HepG2 (cell line): ENCODE data around the gene EMILIN1. TPM values are rescaled to one million over a fixed set of nuclear protein-coding genes. Genes with fewer than 3 reads are reported as not detected.

Experiments
- ATAC-seq: fragments of 200-7000 bp; cut with Tn5 transposase; 3 replicates; pipeline ENCODE4 v1.9.1; 2020; ENCODE audit warnings: mild to moderate bottlenecking, moderate library complexity
- BruUV-seq: library from RNA; stranded (reverse); fragments of 400-500 nt; replicated peaks from 2 replicates; lab custom pipeline; 2021; lab: Mats Ljungman, UMichigan
- CTCF ChIA-PET: fragments of 300-600 bp; formaldehyde crosslinking; extraction: SDS; loops from one replicate; lab custom pipeline; 2021; ENCODE audit warnings: low total read pairs, inconsistent platforms, low intra/inter-chr PET ratio; lab: Yijun Ruan, JAX
- POLR2A ChIA-PET: fragments of 350-600 bp; sonication (Branson Sonifier 250); formaldehyde crosslinking; loops from one replicate; lab custom pipeline; 2020; ENCODE audit warnings: antibody characterized with exemption, inconsistent platforms; lab: Yijun Ruan, JAX
- DNase-seq: peaks from one replicate; pipeline ENCODE4 v3.0.0-alpha.2; 2015; ENCODE audit warnings: low spot score
- FAIRE-seq: peaks from 3 replicates; lab custom pipeline; 2011; peaks lifted over from hg19 to GRCh38; lab: Jason Lieb, UNC
- H2AFZ ChIP-seq: one replicate; pipeline ENCODE4 v1.6.1; 2011; ENCODE audit warnings: low read length, inconsistent platforms
- H3K27ac ChIP-seq: fragments of 300-600 bp; 3 replicates; pipeline ENCODE4 v1.8.0; 2011; ENCODE audit warnings: mixed run types, mild to moderate bottlenecking, mixed read lengths, low read length, inconsistent platforms; ENCODE audit not compliant: insufficient read depth; ENCODE audit errors: extremely low read length
- H3K27me3 ChIP-seq, 2 experiments: fragments of 200-600 bp in 1 of 2; 2 replicates in 1 of 2; 3 replicates in 1 of 2; pipeline versions ENCODE4 v1.6.0 to v1.8.0; 2011; ENCODE audit warnings: low read length in 2 of 2, mild to moderate bottlenecking in 2 of 2, moderate library complexity in 2 of 2, inconsistent platforms in 1 of 2; ENCODE audit not compliant: insufficient read depth in 2 of 2, control insufficient read depth in 1 of 2
- H3K36me3 ChIP-seq, 2 experiments: fragments of 200-600 bp in 1 of 2; replicated peaks in 1 of 2; 2 replicates in 1 of 2; 3 replicates in 1 of 2; pipeline versions ENCODE4 v1.5.1 to v1.8.0; 2011; ENCODE audit warnings: low read length in 2 of 2, inconsistent platforms in 1 of 2; ENCODE audit not compliant: insufficient read depth in 2 of 2, control insufficient read depth in 1 of 2
- H3K4me1 ChIP-seq: 2 replicates; pipeline ENCODE4 v1.5.1; 2012; ENCODE audit warnings: low read length, inconsistent platforms; ENCODE audit not compliant: insufficient read depth
- H3K4me2 ChIP-seq: 2 replicates; pipeline ENCODE4 v1.6.0; 2011; ENCODE audit warnings: low read depth, low read length, inconsistent platforms
- H3K4me3 ChIP-seq, 3 experiments: fragments of 200-600 bp in 1 of 3; sonication (generic), shearing (Covaris generic) in 1 of 3; replicated peaks in 1 of 3; 2 replicates each; pipeline ENCODE4 v1.5.1; 2011 to 2016; ENCODE audit warnings: low read length in 3 of 3, inconsistent platforms in 2 of 3, low read depth in 2 of 3, mild to moderate bottlenecking in 2 of 3, control low read depth in 1 of 3, mixed read lengths in 1 of 3; ENCODE audit not compliant: insufficient read depth in 1 of 3
- H3K79me2 ChIP-seq: one replicate; pipeline ENCODE4 v1.6.1; 2011; ENCODE audit warnings: low read length, inconsistent platforms; ENCODE audit not compliant: insufficient read depth
- H3K9ac ChIP-seq: 2 replicates; pipeline ENCODE4 v1.6.0; 2011; ENCODE audit warnings: mild to moderate bottlenecking, low read depth, low read length, inconsistent platforms; ENCODE audit not compliant: insufficient read depth
- H3K9me3 ChIP-seq: 2 replicates; pipeline ENCODE4 v1.5.1; 2012; ENCODE audit warnings: mild to moderate bottlenecking, low read length
- H4K20me1 ChIP-seq: 2 replicates; pipeline ENCODE4 v1.6.0; 2011; ENCODE audit warnings: inconsistent platforms, mild to moderate bottlenecking, low read length, moderate library complexity; ENCODE audit not compliant: insufficient read depth
- HMG20B ChIP-seq: conservative IDR thresholded peaks from 2 replicates; pipeline ENCODE4 v1.6.1; 2016; ENCODE audit warnings: missing genetic modification reagents, missing compliant biosample characterization
- HOXA5 ChIP-seq: sonication (generic); formaldehyde crosslinking; IDR thresholded peaks from 2 replicates; pipeline ENCODE4 v1.4.0; 2020; ENCODE audit warnings: missing genetic modification reagents
- JDP2 ChIP-seq: sonication (generic); formaldehyde crosslinking; IDR thresholded peaks from 2 replicates; pipeline ENCODE4 v1.8.1; 2022; ENCODE audit warnings: missing genetic modification reagents, borderline replicate concordance
- KLF16 ChIP-seq, 2 experiments: sonication (generic) in 1 of 2; formaldehyde crosslinking in 1 of 2; IDR thresholded peaks; 2 replicates each; pipeline versions ENCODE4 v1.6.1 to v1.8.0; 2016 to 2023; ENCODE audit warnings: missing genetic modification reagents in 2 of 2, missing compliant biosample characterization in 1 of 2
- PAXIP1 ChIP-seq: sonication (generic); formaldehyde crosslinking; conservative IDR thresholded peaks from 2 replicates; pipeline ENCODE4 v1.4.0; 2020; ENCODE audit warnings: mild to moderate bottlenecking, missing genetic modification reagents, moderate library complexity
- RARG ChIP-seq: sonication (generic); formaldehyde crosslinking; IDR thresholded peaks from 2 replicates; pipeline ENCODE4 v1.4.0; 2020; ENCODE audit warnings: low read depth, mild to moderate bottlenecking, missing genetic modification reagents
- TRAFD1 ChIP-seq: sonication (generic); formaldehyde crosslinking; IDR thresholded peaks from 2 replicates; pipeline ENCODE4 v1.5.1; 2020; ENCODE audit warnings: missing genetic modification reagents, mild to moderate bottlenecking, borderline replicate concordance
- USF2 ChIP-seq, 2 experiments: sonication (generic) in 1 of 2; formaldehyde crosslinking in 1 of 2; IDR thresholded peaks; 2 replicates each; pipeline versions ENCODE4 v1.5.1 to v1.6.1; 2011 to 2020; ENCODE audit warnings: borderline replicate concordance in 1 of 2, low read depth in 1 of 2, low read length in 1 of 2, mild to moderate bottlenecking in 1 of 2, missing genetic modification reagents in 1 of 2, moderate library complexity in 1 of 2
- ZBTB33 ChIP-seq: sonication (generic); formaldehyde crosslinking; IDR thresholded peaks from 2 replicates; pipeline ENCODE4 v1.4.0; 2020; ENCODE audit warnings: missing genetic modification reagents
- ZEB1 ChIP-seq: IDR thresholded peaks from 2 replicates; pipeline ENCODE4 v1.6.1; 2012; ENCODE audit warnings: mild to moderate bottlenecking, low read depth, inconsistent platforms; ENCODE audit not compliant: insufficient replicate concordance
- ZNF713 ChIP-seq: sonication (generic); formaldehyde crosslinking; IDR thresholded peaks from 2 replicates; pipeline ENCODE4 v1.4.0; 2020; ENCODE audit warnings: mild to moderate bottlenecking, missing genetic modification reagents
- WGBS: methylation state at CpG from one replicate; pipeline ENCODE4 v1.1.6; 2017; ENCODE audit warnings: low lambda C conversion rate; 5-methylcytosine and 5-hydroxymethylcytosine counted together
- in situ Hi-C: cut with HindIII; loops from 2 replicates; pipeline ENCODE4 v1.10.0; 2017; ENCODE audit warnings: low pct_unique_long_range_greater_than_20kb; ENCODE audit not compliant: extremely low pct_ligation_motif_present
- intact Hi-C: fragments of 100-400 bp; cut with micrococcal nuclease; formaldehyde crosslinking; loops from one replicate; pipeline ENCODE4 v1.10.0; 2022; ENCODE audit not compliant: unreplicated experiment
- polyA plus RNA-seq, 8 experiments: library from polyadenylated mRNA; depleted of rRNA in 3 of 8; stranded (reverse) in 7 of 8; unstranded in 1 of 8; fragments of >200 nt; fragmentation: Illumina TruSeq in 4 of 8; extraction: Trizol in 4 of 8; gene quantifications; 2 replicates each; pipeline versions ENCODE4 v1.2.1 to v1.2.3, GENCODE V29; 2011 to 2016; ENCODE audit warnings: low read depth in 4 of 8, missing spikeins in 1 of 8, mixed read lengths in 1 of 8; ENCODE audit not compliant: insufficient read depth in 1 of 8
- total RNA-seq, 5 experiments: library from RNA; depleted of rRNA; stranded (reverse); fragments of >200 nt; fragmentation: Illumina TruSeq; extraction: Trizol; gene quantifications; 2 replicates each; pipeline ENCODE4 v1.2.3, GENCODE V29; 2016; ENCODE audit warnings: low read depth in 1 of 5

The EMILIN1 gene
- total and polyA plus RNA-seq, 2 of the 13 experiments (the other 11 are each of a cell fraction or from before 2014, with no cell fraction given): 8.1 to 9.7 TPM

GRCh38 chr2:27123302-27124150 is 45.1 kb downstream of the EMILIN1 start, which contains the start of gene ABHD1:
ABHD1 (plus strand) TSS chr2:27123815; CDS start chr2:27123949, 134 bp downstream.
- DNase-seq: peak; percentile 59
- Histone ChIP-seq H4K20me1 (no peaks in the 10 kb centered on the region), H3K27ac (no peak within 1 kb of the TSS), H3K79me2 (no peaks in the 10 kb centered on the region), H3K9me3 (no peaks in the 10 kb centered on the region), H3K4me3 (peak within 1 kb of the TSS; percentile 46 to 80 (median 62)), H3K4me1 (peaks cover 60% of the 10 kb centered on the region), H3K4me2 (peak within 1 kb of the TSS; percentile 99), H3K36me3 (no peaks in the 10 kb centered on the region), H3K27me3 (peaks cover 2 to 42% of the 10 kb centered on the region in 2 experiments; a peak in 4 of 5 replicates), H2AFZ (peak within 1 kb of the TSS; percentile 4), H3K9ac (peak within 1 kb of the TSS; percentile 66)
- CTCF ChIA-PET: no interaction called here
- intact Hi-C loops (loop anchor here (1.0 kb wide), 1 partner anchor 11 kb away; the partner anchor contains the start of gene PREB), in situ Hi-C loops (no loop called here)
- peak; percentile 55 for FAIRE-seq
- BruUV-seq: no TSS peak
- whole genome bisulfite sequencing: 2% methylated on average over 25 of the region's 47 CpGs
- POLR2A ChIA-PET: interaction anchor here (0.9 to 5.3 kb wide), 14 partner anchors 10 to 88 kb away, joined by 3 to 76 read pairs (median 4); partner anchors contain the start of genes ATRAID, KHK, OST4 and PREB
- ATAC-seq: peak; percentile 78
- TF ChIP-seq RARG (CRISPR knock-in tag) (0 out of 2 replicates have a peak, but pooled peaks have one; percentile 42), TRAFD1 (CRISPR knock-in tag) (no peak), ZBTB33 (peak; percentile 6; the same call in 1 of the 2 replicates), KLF16 (CRISPR knock-in tag; IDR thresholded peaks at IDR 0.05) (peak in 1 of 2 experiments; percentile 2; a peak in 1 of 4 replicates), USF2 (IDR thresholded peaks at IDR 0.05; ENCODE audit: low read depth, low read length) (0 out of 2 replicates have a peak, but pooled peaks have one; percentile 19), USF2 (CRISPR knock-in tag; IDR thresholded peaks at IDR 0.05; ENCODE audit: borderline replicate concordance) (no peak; the same call in 1 of the 2 replicates), ZEB1 (peak; percentile 48), JDP2 (CRISPR knock-in tag) (no peak), HOXA5 (CRISPR knock-in tag) (peak; percentile 41; the same call in 1 of the 2 replicates), ZNF713 (peak; percentile 70; the same call in 1 of the 2 replicates), PAXIP1 (no peak; the same call in 1 of the 2 replicates), HMG20B (CRISPR knock-in tag) (no peak)
